Epithelial cell of proximal tubule (primary cell): Measurements from ENCODE around the gene RUFY1. TPM values are rescaled to one million over a fixed set of nuclear protein-coding genes. Genes with fewer than 3 reads are reported as not detected.
"Not testable (repeated sequence)": the region's sequence is repeated elsewhere in the genome, so short reads cannot be mapped to it uniquely, and the experiment has no call there.

Source experiments
- DNase-seq: peaks from one replicate; pipeline ENCODE4 v3.0.0-alpha.2; 2011; ENCODE audit warnings: low read depth
- H3K4me3 ChIP-seq: 2 replicates; pipeline ENCODE4 v1.5.1; 2011; ENCODE audit warnings: low read depth, mild to moderate bottlenecking, low read length
- total RNA-seq: library from RNA; depleted of rRNA; stranded (reverse); fragments of >200 nt; gene quantifications from 2 replicates; pipeline ENCODE4 v1.2.3, GENCODE V29; 2015
- TF ChIP-seq, protein P1 (sequence below): conservative IDR thresholded peaks from 2 replicates; pipeline ENCODE4 v1.5.1; 2012; ENCODE audit warnings: low read depth, mild to moderate bottlenecking, low read length

The RUFY1 gene
- total RNA-seq, 1 donor from 2014 or later: 25.1 TPM

- TF ChIP-seq, protein P1, sequence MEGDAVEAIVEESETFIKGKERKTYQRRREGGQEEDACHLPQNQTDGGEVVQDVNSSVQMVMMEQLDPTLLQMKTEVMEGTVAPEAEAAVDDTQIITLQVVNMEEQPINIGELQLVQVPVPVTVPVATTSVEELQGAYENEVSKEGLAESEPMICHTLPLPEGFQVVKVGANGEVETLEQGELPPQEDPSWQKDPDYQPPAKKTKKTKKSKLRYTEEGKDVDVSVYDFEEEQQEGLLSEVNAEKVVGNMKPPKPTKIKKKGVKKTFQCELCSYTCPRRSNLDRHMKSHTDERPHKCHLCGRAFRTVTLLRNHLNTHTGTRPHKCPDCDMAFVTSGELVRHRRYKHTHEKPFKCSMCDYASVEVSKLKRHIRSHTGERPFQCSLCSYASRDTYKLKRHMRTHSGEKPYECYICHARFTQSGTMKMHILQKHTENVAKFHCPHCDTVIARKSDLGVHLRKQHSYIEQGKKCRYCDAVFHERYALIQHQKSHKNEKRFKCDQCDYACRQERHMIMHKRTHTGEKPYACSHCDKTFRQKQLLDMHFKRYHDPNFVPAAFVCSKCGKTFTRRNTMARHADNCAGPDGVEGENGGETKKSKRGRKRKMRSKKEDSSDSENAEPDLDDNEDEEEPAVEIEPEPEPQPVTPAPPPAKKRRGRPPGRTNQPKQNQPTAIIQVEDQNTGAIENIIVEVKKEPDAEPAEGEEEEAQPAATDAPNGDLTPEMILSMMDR: no peak
- peak; percentile 87 for DNase-seq
- peak within 1 kb of the TSS; percentile 97 for H3K4me3 ChIP-seq
Measured at GRCh38 chr5:179623003-179623905, 72.9 kb downstream of the RUFY1 start, which contains the start of gene HNRNPH1. Gene HNRNPH1 (minus strand): TSS chr5:179623671. CDS start chr5:179623133, 538 bp downstream.

DNA sequence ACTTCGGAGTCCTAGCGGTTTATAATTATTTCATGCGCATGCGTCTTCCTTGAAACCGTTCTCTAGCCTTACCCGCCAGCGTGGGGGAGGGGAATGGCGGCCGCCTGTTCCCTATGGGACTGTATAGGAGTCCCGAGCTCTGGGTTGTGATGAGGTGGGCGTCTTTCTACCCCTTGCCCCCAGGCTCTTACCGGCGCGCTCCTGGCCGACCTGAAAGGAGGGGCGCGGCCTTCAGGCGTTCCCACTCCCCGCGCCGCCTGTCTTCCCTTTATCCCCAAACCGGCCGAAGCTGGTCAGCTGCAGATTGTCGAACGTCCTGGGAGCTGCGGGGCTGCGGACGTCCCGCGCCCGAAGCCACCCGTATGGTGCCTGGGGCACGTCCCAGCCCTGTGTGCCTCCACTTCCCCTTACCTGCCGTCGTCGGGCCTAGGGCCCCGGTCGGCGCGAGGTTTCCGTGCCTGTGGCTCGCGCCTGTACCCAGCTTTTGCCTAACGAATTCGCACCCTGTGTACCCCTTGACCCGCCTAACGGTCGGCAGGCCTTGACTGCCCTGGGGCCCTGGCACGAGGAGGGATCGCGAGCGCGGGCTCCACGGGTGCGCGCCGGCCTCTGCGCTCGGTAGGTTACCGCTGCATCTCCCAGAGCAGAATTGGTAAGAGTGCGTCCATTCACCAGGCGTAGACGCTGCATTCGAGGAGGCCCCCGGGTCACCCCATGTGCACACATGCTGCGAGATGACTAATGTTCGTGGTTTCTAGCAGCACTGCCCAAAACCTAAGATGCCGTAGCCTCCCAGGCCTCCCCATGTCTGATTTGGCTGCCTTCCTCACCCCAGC lies 73.8 kb downstream of the RUFY1 start:
- peak overlapping the region; percentile 60 for H3K4me3 ChIP-seq
- TF ChIP-seq, protein P1: no peak
- DNase-seq: no peak

GRCh38 chr5:179624841-179625271 lies 74.5 kb downstream of the RUFY1 start:
- TF ChIP-seq, protein P1: no peak
- peak overlapping the region; percentile 60 for H3K4me3 ChIP-seq
- no peak for DNase-seq

DNA sequence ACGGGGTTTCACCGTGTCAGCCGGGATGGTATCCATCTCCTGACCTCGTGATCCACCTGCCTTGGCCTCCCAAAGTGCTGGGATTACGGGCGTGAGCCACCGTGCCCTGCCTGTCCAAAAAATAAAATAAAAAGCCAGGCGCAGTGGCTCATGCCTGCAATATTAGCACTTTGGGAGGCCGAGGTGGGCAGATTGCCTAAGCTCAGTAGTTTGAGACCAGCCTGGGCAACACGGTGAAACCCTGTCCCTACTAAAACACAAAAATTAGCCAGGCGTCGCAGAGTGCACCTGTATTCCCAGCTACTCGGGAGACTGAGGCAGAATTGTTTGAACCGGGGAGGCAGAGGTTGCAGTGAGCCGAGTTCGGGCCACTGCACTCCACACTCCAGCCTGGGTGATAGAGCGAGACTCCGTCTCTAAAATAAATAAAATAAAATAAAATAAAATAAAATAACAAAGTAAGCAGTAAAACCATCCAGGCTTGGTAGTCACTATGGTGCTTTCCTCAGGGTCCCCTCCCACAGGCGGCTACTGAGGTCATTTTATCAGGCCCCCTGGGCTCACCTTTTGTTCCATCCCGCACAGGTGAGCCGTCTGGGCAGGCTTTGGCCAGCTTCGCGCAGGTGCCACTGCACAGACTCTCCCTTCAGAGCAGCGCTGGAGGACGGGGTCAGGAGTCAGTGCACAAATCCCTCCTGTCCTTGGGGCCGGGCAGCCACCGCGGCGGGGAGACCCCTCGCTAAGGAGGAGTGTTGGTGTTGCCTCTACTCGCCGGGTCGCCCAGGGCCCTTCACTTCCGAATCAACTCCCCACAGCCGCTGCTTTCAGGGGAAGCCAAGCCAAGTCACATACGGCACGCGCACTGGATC lies 83.4 kb downstream of the RUFY1 start:
- DNase-seq: not testable (repeated sequence)
- peak overlapping the region; percentile 53 for H3K4me3 ChIP-seq

DNA sequence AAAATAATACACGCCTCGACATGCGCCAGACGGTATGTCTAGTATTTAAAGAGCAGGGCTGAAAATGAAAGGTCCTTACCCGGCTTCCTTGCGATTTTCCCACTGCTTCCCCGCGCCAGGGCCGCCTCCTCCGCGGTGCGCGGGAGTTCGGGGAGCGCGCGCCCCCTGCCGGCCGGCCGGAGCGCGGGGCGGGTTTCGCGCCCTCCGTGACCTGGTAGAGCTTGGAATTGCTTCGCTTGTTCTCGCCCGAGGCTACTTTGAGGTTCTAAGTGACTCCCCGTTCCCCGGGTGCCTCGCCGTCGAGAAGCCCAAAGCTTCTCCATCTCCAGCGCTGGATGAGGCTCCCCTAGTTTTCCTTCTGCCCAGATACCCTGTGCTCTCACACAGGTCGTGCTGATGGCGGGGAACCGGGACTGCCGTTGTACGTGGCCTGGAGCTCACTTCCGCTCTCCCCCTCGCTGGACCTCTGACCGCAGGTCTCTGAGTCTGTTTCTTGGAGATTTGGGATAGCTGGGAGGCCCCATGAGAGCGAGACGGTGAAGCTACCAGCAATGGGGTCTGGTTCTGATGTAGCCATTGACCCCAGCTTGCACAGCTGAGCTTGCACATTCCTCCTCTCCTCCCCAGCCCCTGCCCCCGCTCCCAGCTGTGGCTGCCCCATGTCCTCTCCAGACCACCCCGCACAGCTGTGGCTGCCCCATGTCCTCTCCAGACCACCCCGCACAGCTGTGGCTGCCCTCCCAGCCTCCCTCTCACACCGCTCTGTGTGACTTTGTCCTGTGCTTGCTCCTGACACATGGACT lies 84.2 kb downstream of the RUFY1 start:
- DNase-seq: not testable (repeated sequence)
- H3K4me3 ChIP-seq: peak overlapping the region; percentile 35

DNA sequence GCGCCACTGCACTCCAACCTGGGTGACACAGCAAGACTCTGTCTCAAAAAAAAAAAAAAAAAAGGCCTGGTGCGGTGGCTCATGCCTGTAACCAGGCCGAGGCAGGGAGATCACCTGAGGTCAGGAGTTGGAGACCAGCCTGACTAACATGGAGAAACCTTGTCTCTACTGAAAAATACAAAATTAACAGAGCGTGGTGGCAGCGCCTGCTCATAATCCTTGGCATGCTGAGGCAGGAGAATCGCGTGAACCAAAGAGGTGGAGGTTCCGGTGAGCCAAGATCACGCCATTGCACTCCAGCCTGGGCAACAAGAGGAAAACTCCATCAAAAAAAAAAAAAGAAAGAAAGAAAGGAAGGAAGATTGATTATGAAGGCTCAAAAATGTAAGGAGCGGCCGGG lies 88.9 kb downstream of the RUFY1 start:
- H3K4me3 ChIP-seq, DNase-seq: not testable (repeated sequence)

GRCh38 chr5:179641745-179642144 lies 91.4 kb downstream of the RUFY1 start:
- not testable (repeated sequence) for H3K4me3 ChIP-seq, DNase-seq

DNA sequence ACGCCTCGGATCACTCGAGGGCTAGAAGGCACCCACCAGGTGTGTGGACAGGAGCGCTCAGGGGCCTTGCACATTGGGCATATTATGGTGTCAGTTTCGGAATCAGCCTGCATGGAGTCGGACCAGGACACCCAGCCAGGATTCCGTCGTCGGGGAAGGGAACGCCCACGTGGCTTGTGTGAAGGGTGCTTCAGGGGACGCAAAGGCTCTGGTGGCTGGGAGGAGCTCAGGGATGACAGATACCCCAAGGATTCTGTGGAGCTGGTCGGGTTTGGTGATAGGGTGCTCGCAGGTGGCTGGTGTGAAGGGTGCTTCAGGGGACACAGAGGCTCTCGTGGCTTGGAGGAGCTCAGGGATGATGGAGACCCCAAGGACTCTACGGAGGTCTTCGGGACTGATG lies 92.3 kb downstream of the RUFY1 start:
- not testable (repeated sequence) for H3K4me3 ChIP-seq, DNase-seq

- DNase-seq, H3K4me3 ChIP-seq: not testable (repeated sequence)
Measured at GRCh38 chr5:179643141-179643920, 93.0 kb downstream of the RUFY1 start.

DNA sequence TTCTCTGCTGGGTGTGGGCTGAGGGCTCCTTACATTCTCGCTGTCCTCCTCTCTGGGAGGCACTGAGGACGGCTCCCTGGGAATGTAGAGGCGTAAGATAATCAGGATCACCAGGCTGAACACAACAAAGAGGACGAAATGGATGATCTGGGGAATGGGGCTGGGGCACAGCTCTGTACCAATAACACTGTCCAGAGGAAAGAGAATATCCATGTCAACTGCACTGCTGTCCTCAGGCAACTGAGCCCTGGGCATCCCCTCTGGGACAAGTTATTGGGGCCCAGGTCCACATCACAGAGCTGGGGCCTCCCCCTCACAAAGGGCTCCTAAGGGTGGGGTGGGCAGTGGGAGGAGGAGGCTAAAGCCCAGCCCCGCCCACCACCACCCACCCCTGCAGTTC lies 94.4 kb downstream of the RUFY1 start:
- not testable (repeated sequence) for H3K4me3 ChIP-seq, DNase-seq
